ENCODE results near the gene EIF3CL. TPM values are rescaled to one million over a fixed set of nuclear protein-coding genes. Genes with fewer than 3 reads are reported as not detected.
"Not testable (repeated sequence)": the region's sequence is repeated elsewhere in the genome, so short reads cannot be mapped to it uniquely, and the experiment has no call there.

EIF3CL gene
- total RNA-seq, 1 experiment from 2014 or later: 118 TPM

DNA sequence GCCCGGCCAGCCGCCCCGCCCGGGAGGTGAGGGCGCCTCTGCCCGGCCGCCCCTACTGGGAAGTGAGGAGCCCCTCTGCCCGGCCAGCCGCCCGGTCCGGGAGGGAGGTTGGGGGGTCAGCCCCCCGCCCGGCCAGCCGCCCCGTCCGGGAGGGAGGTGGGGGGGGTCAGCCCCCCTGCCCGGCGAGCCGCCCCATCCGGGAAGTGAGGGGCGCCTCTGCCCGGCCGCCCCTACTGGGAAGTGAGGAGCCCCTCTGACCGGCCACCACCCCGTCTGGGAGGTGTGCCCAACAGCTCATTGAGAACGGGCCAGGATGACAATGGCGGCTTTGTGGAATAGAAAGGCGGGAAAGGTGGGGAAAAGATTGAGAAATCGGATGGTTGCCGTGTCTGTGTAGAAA lies 13.4 kb upstream of the EIF3CL start:
- not testable (repeated sequence) for H3K79me2 ChIP-seq (ENCODE audit: low read length); H3K9me3 ChIP-seq (ENCODE audit: low read length); H3K9me2 ChIP-seq (replicated peaks; ENCODE audit: insufficient read depth, low read length); H3K36me3 ChIP-seq (ENCODE audit: insufficient read depth, low read length); H3K4me2 ChIP-seq (ENCODE audit: low read depth, low read length, poor library complexity, severe bottlenecking); H3K27me3 ChIP-seq (ENCODE audit: low read length); H3K9ac ChIP-seq (ENCODE audit: low read length); H3K27ac ChIP-seq (ENCODE audit: low read length); H2AFZ ChIP-seq (ENCODE audit: low read length); DNase-seq; H4K20me1 ChIP-seq (ENCODE audit: insufficient read depth, low read depth, low read length); H3K4me1 ChIP-seq (ENCODE audit: low read length); H3K4me3 ChIP-seq (ENCODE audit: low read length)

DNA sequence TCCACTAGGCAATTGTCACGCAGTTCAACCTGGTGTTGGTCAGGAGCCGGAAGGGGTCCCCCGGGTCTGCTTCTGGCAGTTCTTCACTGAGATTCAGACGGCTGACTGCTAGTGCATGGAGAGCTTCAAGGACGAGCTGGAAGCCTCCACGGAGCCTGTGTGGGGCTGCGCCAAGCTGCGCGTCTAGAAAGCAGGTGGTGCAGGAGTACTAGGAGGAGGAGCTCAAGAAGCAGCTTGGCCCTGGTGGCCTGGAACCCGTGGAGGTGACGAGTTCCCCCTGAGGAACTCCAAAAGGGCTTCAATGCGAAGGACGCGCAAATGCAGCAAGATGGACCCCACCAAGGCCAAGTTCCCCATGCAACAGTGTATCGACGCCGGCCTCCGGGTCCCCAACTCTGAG lies 10.9 kb upstream of the EIF3CL start:
- not testable (repeated sequence) for H3K4me1 ChIP-seq (ENCODE audit: low read length); H4K20me1 ChIP-seq (ENCODE audit: insufficient read depth, low read depth, low read length); H3K36me3 ChIP-seq (ENCODE audit: insufficient read depth, low read length); H3K9ac ChIP-seq (ENCODE audit: low read length); H3K27me3 ChIP-seq (ENCODE audit: low read length); H3K4me3 ChIP-seq (ENCODE audit: low read length); H3K79me2 ChIP-seq (ENCODE audit: low read length); H3K9me3 ChIP-seq (ENCODE audit: low read length); H3K9me2 ChIP-seq (replicated peaks; ENCODE audit: insufficient read depth, low read length); H3K27ac ChIP-seq (ENCODE audit: low read length); H2AFZ ChIP-seq (ENCODE audit: low read length); H3K4me2 ChIP-seq (ENCODE audit: low read depth, low read length, poor library complexity, severe bottlenecking)
- peak; percentile 22 for DNase-seq

DNA sequence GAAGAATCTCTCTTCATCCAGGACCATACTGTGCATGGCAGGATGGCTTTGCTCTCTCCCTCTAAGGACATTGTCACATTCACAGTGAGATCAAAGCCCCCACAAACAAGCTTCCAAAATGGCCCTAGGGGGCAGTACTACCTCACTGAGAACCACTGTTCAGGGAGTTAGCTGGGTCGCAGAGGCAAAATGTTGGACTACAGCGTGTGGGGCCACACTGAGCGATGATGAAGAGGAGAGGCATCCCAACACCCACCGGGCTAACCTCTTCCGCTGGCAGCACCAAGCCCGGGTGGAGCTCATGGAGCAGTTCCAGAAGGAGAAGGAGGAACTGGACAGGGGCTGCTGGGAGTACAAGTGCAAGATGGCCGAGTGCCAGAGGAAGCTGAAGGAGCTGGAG lies 9.9 kb upstream of the EIF3CL start:
- H4K20me1 ChIP-seq (ENCODE audit: insufficient read depth, low read depth, low read length); H3K27me3 ChIP-seq (ENCODE audit: low read length); H3K9me3 ChIP-seq (ENCODE audit: low read length); H3K4me2 ChIP-seq (ENCODE audit: low read depth, low read length, poor library complexity, severe bottlenecking); H2AFZ ChIP-seq (ENCODE audit: low read length); H3K9ac ChIP-seq (ENCODE audit: low read length); H3K79me2 ChIP-seq (ENCODE audit: low read length); H3K4me1 ChIP-seq (ENCODE audit: low read length); H3K9me2 ChIP-seq (replicated peaks; ENCODE audit: insufficient read depth, low read length); H3K27ac ChIP-seq (ENCODE audit: low read length); DNase-seq; H3K36me3 ChIP-seq (ENCODE audit: insufficient read depth, low read length); H3K4me3 ChIP-seq (ENCODE audit: low read length): not testable (repeated sequence)

DNA sequence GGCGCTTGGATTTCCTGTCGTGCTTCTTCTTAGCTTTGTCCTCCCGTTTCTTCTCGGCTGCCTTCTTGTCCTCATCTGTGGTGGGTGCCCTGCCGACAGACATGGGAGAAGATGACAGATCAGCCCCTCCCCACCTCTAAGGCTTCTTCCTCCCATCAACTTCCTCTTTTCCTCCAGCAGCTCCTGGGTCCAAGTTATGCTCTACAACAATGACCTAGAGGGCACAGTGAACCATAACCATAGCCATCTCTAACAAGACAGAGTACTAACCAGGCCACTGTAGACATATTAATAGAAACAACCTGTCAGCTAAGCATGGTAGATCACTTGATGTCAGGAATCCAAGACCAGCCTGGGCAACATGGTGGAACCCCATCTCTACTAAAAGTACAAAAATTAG lies 11.6 kb downstream of the EIF3CL start:
- H4K20me1 ChIP-seq (ENCODE audit: insufficient read depth, low read depth, low read length); H3K9me3 ChIP-seq (ENCODE audit: low read length); H3K27me3 ChIP-seq (ENCODE audit: low read length); DNase-seq; H3K9ac ChIP-seq (ENCODE audit: low read length); H2AFZ ChIP-seq (ENCODE audit: low read length); H3K36me3 ChIP-seq (ENCODE audit: insufficient read depth, low read length); H3K4me1 ChIP-seq (ENCODE audit: low read length); H3K79me2 ChIP-seq (ENCODE audit: low read length); H3K4me3 ChIP-seq (ENCODE audit: low read length); H3K9me2 ChIP-seq (replicated peaks; ENCODE audit: insufficient read depth, low read length); H3K27ac ChIP-seq (ENCODE audit: low read length); H3K4me2 ChIP-seq (ENCODE audit: low read depth, low read length, poor library complexity, severe bottlenecking): not testable (repeated sequence)

DNA sequence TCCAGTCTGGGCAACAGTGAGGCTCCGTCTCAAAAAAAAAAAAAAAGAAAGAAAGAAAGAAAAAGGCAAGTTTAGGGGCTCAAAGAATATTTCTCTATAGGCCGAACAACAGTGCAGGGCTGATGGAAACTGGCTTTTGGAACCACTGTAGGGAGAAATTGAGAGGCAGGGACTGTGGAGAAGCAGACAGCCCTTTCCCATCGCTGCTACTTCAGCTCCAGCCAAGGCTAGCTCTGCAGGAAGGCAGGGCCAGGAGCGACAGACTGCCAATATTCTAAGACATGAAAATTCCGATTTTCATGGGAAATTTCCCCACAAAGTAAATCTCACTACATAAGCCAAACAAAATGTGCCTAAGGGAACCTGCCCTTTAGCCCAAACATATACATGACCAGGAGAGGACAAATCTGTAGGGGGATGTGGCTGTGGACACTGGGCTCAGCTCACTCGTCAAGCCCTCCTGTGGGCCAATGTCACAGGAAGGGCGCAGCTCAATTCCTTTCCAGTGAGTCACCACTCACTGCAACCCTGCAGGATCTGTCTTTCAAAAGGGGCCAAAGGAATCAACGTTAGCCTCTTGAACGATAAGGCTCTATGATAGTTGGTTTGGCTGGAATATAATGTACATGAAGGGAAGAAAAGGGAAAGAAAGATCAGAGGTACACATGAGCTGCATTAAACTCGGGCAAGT lies 21.3 kb downstream of the EIF3CL start:
- H3K4me3 ChIP-seq (ENCODE audit: low read length); H3K9me3 ChIP-seq (ENCODE audit: low read length); H3K27ac ChIP-seq (ENCODE audit: low read length); H3K79me2 ChIP-seq (ENCODE audit: low read length); DNase-seq; H3K9me2 ChIP-seq (replicated peaks; ENCODE audit: insufficient read depth, low read length); H3K36me3 ChIP-seq (ENCODE audit: insufficient read depth, low read length); H3K9ac ChIP-seq (ENCODE audit: low read length); H2AFZ ChIP-seq (ENCODE audit: low read length); H3K4me2 ChIP-seq (ENCODE audit: low read depth, low read length, poor library complexity, severe bottlenecking); H4K20me1 ChIP-seq (ENCODE audit: insufficient read depth, low read depth, low read length); H3K27me3 ChIP-seq (ENCODE audit: low read length); H3K4me1 ChIP-seq (ENCODE audit: low read length): not testable (repeated sequence)

DNA sequence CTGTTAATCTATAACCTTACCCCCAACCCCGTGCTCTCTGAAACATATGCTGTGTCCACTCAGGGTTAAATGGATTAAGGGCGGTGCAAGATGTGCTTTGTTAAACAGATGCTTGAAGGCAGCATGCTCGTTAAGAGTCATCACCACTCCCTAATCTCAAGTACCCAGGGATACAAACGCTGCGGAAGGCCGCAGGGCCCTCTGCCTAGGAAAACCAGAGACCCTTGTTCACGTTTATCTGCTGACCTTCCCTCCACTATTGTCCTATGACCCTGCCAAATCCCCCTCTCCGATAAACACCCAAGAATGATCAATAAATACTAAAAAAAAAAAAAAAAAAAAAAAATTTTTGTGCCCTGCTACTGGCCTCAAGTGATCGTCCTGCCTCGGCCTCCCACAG lies 25.8 kb downstream of the EIF3CL start:
- H3K9ac ChIP-seq (ENCODE audit: low read length); H3K4me1 ChIP-seq (ENCODE audit: low read length); H4K20me1 ChIP-seq (ENCODE audit: insufficient read depth, low read depth, low read length); DNase-seq; H3K36me3 ChIP-seq (ENCODE audit: insufficient read depth, low read length); H3K9me3 ChIP-seq (ENCODE audit: low read length); H3K27ac ChIP-seq (ENCODE audit: low read length); H3K9me2 ChIP-seq (replicated peaks; ENCODE audit: insufficient read depth, low read length); H3K4me2 ChIP-seq (ENCODE audit: low read depth, low read length, poor library complexity, severe bottlenecking); H3K27me3 ChIP-seq (ENCODE audit: low read length); H3K4me3 ChIP-seq (ENCODE audit: low read length); H2AFZ ChIP-seq (ENCODE audit: low read length); H3K79me2 ChIP-seq (ENCODE audit: low read length): not testable (repeated sequence)

DNA sequence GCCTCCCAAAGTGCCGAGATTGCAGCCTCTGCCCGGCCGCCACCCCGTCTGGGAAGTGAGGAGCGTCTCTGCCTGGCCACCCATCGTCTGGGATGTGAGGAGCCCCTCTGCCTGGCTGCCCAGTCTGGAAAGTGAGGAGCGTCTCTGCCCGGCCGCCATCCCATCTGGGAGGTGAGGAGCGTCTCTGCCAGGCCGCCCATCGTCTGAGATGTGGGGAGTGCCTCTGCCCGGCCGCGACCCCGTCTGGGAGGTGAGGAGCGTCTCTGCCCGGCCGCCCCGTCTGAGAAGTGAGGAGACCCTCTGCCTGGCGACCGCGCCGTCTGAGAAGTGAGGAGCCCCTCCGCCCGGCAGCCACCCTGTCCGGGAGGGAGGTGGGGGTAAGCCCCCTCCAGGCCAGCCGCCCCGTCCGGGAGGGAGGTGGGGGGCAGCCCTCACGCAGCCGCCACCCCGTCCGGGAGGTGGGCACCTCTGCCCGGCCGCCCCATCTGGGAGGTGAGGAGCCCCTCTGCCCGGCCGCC lies 26.5 kb downstream of the EIF3CL start:
- H3K4me3 ChIP-seq (ENCODE audit: low read length); H3K79me2 ChIP-seq (ENCODE audit: low read length); H3K27me3 ChIP-seq (ENCODE audit: low read length); H3K9me2 ChIP-seq (replicated peaks; ENCODE audit: insufficient read depth, low read length); H3K36me3 ChIP-seq (ENCODE audit: insufficient read depth, low read length); H3K4me2 ChIP-seq (ENCODE audit: low read depth, low read length, poor library complexity, severe bottlenecking); DNase-seq; H3K9me3 ChIP-seq (ENCODE audit: low read length); H3K27ac ChIP-seq (ENCODE audit: low read length); H4K20me1 ChIP-seq (ENCODE audit: insufficient read depth, low read depth, low read length); H3K9ac ChIP-seq (ENCODE audit: low read length); H3K4me1 ChIP-seq (ENCODE audit: low read length); H2AFZ ChIP-seq (ENCODE audit: low read length): not testable (repeated sequence)

DNA sequence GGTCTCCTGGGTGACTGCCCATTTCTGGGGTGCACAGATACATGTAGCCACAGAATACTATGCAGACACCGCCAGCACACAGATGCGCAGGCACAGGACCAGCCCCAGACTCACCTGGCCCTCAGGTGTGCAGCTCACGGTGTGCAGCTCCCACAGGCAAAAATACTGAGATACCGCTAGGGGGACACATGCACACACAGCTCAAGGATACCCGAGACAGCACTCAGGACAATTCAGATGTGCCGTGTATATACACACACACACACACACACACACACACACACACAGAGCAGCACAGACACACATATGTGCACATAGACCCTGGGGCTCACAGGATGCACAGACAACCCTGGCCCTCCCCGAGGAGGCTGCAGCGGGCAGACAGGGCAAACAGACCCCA lies 28.5 kb downstream of the EIF3CL start:
- not testable (repeated sequence) for H4K20me1 ChIP-seq (ENCODE audit: insufficient read depth, low read depth, low read length); H3K36me3 ChIP-seq (ENCODE audit: insufficient read depth, low read length); H3K4me1 ChIP-seq (ENCODE audit: low read length); H3K27ac ChIP-seq (ENCODE audit: low read length); H3K9me3 ChIP-seq (ENCODE audit: low read length); H3K27me3 ChIP-seq (ENCODE audit: low read length); DNase-seq; H3K4me3 ChIP-seq (ENCODE audit: low read length); H3K4me2 ChIP-seq (ENCODE audit: low read depth, low read length, poor library complexity, severe bottlenecking); H3K79me2 ChIP-seq (ENCODE audit: low read length); H3K9me2 ChIP-seq (replicated peaks; ENCODE audit: insufficient read depth, low read length); H3K9ac ChIP-seq (ENCODE audit: low read length); H2AFZ ChIP-seq (ENCODE audit: low read length)

DNA sequence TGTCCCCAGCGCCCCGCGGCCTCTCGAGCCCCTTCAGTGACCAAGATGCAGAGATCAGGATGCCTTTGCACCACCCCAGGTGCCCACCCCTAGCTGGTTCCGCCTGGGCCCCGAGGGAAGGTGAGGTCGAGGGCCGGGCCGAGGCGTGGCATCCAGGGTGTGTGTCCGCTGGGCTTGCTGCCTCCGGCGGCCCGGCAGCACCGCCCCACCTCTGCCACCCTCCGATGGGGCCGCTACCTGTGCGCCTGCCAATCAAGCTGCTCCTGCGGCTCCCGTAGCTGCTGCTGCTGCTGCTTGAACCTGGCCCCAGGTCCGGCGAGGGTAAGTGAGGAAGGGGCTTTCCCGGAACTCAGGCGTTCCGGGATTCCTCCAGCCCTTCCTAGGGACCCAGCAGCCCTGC lies 29.4 kb downstream of the EIF3CL start:
- H3K79me2 ChIP-seq (ENCODE audit: low read length); H3K27me3 ChIP-seq (ENCODE audit: low read length); H3K4me3 ChIP-seq (ENCODE audit: low read length); DNase-seq; H2AFZ ChIP-seq (ENCODE audit: low read length); H3K27ac ChIP-seq (ENCODE audit: low read length); H3K9me3 ChIP-seq (ENCODE audit: low read length); H3K36me3 ChIP-seq (ENCODE audit: insufficient read depth, low read length); H3K4me2 ChIP-seq (ENCODE audit: low read depth, low read length, poor library complexity, severe bottlenecking); H4K20me1 ChIP-seq (ENCODE audit: insufficient read depth, low read depth, low read length); H3K9me2 ChIP-seq (replicated peaks; ENCODE audit: insufficient read depth, low read length); H3K4me1 ChIP-seq (ENCODE audit: low read length); H3K9ac ChIP-seq (ENCODE audit: low read length): not testable (repeated sequence)

All from Karpas-422 (cell line).